ENCODE measurements around the gene AIF1.

DNA sequence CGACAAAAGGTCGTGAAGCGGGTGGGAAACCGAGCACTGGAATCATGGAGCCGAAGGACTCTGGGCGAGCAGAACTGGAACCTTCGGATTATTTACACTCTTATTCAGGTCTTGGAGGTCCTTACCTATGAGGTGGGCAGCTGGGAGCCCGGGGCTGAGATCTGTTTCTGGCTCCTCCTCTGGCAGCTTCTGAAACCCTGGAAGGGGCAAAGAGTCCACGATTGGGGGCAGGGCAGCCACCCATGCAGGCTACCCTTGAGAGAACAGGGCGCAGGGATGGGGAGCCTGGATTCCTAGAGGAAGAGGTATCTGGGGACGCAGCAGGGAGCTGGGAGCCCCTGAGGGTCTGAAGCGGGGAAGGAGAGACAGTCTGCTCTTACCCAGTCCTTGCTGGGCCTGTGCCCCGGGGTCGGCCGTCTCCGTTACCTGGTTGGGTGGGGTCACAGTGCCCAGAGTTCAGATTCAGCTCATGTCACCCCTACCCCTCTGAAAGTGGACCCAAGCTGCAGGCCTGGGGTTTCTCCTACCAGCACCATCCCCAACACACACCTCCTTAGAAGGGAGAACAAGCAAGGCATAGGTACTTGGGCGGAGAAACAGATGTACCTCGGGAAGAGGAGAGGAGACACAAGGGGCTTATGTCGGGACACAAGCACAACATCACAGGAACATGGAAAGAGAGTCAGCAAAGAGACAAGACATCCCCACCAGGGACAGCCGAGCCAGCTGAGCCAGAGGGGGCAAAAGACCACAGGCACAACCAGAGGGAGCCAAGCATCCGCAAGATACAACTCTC, 33.4 kb upstream of the AIF1 start:
- TF ChIP-seq, protein P1, sequence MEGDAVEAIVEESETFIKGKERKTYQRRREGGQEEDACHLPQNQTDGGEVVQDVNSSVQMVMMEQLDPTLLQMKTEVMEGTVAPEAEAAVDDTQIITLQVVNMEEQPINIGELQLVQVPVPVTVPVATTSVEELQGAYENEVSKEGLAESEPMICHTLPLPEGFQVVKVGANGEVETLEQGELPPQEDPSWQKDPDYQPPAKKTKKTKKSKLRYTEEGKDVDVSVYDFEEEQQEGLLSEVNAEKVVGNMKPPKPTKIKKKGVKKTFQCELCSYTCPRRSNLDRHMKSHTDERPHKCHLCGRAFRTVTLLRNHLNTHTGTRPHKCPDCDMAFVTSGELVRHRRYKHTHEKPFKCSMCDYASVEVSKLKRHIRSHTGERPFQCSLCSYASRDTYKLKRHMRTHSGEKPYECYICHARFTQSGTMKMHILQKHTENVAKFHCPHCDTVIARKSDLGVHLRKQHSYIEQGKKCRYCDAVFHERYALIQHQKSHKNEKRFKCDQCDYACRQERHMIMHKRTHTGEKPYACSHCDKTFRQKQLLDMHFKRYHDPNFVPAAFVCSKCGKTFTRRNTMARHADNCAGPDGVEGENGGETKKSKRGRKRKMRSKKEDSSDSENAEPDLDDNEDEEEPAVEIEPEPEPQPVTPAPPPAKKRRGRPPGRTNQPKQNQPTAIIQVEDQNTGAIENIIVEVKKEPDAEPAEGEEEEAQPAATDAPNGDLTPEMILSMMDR (conservative IDR thresholded peaks at IDR 0.05): no peak
- TF ChIP-seq ZFX (IDR thresholded peaks at IDR 0.05): no peak
